GM18519 (cell line): ENCODE results near the gene FGFR1OP2.

Experiments
- ATAC-seq: cut with Tn5 transposase; IDR thresholded peaks from one replicate; pipeline ENCODE4 v1.9.1; 2021; ENCODE audit warnings: mild to moderate bottlenecking, moderate library complexity; ENCODE audit not compliant: unreplicated experiment, low FRiP score

FGFR1OP2 gene

DNA sequence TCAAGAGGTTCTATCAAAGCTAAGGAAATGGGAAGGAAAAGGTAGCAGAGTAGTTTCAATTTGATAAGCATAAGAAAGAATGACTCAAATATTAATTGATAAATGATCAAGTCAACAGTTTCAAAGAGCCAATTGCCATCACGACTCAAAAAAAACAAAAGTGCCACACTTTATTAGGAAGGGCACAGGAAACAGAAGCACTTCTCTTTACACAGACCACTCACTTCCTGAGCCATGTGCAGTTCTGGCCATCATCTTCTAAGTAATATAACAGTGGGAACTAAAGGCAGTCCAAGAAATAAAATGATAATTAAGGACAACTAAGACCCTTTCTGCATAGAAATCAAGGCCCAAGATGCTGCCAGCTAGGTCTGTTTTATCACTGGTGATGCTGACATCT lies 62.7 kb downstream of the FGFR1OP2 start:
- ATAC-seq: no peak

DNA sequence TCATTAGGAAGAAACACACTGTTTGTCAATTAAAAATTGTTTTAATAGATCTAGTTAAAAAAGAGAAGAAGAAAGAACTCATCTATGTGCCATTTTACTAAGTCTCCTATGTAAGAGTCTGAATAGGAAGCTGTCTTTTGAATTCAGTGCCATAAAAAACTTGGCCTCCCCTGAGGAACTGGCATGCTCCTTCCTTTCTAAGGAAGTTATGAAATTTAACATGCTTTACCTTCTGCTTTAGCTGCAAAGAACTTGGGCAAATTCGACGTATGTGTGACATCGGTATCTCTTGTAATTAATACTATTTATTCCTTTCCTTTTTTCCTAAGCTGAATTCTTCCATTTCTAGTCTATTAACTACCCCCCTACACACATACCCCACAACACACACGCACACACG lies 63.4 kb downstream of the FGFR1OP2 start:
- no peak for ATAC-seq

DNA sequence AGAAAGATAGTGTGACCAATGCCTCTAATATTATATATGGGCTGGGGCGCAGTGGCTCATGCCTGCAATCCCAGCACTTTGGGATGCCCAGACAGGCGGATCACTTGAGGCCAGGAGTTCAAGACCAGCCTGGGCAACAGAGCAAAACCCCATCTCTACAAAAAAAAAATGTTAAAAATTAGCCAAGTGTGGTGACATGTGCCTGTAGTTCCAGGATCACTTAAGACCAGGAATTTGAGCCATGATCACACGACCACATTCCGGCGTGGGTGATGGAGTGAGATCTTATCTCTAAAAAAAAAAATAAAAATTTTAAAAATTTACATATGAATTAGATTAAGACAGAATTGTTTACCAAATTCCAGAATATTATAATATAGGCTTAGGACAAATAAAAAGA lies 63.9 kb downstream of the FGFR1OP2 start:
- ATAC-seq: no peak

DNA sequence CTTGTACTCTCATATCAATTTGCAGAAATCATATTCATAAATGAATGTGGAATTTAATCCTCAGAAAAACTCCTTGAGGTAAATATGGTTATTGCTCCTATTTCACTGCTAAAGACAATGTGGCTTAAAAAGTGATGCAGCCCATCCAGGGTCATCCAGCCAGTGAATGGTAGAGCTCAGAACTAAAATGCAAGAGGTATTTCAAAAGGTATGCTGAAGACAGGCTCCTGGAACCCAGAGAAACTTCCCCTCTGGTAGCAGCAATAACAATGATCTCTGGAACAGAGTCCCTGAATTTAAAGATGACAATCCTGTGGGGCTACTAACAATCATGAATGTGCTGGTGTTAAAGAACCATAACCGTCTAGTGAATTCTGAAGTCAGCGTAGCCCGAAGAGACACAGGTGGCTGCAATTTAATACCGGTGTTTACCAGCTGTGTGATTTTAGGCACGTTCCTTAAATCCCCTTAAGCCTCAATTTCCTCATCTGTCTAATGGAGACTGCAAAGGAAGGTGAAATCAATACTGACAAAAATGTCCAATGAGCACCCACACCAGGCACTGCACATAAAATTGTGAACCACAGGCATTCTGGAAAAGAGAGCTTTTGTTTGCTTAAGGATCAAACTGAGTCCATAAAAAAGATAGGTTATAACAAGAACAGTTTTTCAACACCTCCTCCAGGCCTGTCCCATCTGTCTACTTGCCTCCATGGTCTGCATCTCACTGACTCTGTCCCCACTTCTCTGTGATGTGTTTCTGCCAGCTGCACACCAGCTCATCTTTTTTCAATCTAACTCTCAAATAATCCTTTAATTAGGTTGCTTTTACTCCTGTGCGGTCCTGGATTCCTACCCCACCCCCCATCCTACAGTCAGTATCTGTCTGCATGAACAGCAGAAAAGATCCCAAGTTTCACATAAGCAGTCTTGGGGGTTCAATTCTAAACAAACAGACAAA lies 65.4 kb downstream of the FGFR1OP2 start:
- ATAC-seq: no peak

DNA sequence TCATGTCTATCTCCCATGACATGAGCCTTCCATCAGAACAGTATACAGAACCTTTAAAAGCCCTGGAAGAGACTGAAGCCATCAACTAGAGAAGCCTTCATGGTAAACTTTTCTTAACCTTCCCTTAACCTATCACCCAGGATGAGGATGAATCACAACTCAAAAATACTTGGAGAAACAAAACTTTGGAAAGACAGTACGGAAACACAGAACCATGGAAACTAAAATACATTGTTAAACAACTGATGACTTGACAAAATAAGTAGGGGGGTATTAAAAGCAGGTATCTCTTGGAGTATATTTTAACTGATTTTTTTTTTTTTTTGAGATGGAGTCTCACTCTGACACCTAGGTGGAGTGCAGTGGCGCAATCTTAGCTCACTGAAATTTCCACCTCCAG lies 67.2 kb downstream of the FGFR1OP2 start:
- ATAC-seq: no peak

DNA sequence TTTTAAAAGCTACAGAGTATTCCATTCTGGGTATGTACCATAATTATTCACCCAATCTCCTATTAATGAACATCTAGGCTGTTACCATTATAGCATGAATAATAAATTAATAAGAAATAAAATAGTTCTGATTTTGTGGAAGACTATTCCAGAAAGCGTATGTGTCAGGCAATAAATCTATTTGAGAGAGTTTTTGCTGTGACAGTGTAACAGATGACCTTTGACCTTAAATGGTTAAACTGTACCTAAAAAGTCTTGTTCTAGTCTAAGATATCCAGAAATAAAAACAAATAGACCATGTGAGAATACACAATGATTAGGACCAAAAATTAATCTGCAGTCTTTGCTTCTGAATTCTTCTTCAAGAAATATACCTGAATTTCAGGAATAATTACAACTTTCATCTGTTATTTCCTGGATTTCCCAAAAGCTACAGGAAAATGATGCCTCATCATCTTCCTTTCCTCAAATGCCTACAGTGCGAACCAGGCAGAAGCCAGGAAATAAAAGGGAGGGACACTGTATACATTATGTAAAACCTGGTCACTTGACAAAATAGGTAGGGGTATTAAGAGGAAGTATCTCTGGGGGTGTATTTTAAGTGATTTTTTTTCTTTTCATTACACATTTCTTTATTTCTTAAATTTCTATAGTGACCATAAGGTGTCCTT lies 68.7 kb downstream of the FGFR1OP2 start:
- no peak for ATAC-seq

DNA sequence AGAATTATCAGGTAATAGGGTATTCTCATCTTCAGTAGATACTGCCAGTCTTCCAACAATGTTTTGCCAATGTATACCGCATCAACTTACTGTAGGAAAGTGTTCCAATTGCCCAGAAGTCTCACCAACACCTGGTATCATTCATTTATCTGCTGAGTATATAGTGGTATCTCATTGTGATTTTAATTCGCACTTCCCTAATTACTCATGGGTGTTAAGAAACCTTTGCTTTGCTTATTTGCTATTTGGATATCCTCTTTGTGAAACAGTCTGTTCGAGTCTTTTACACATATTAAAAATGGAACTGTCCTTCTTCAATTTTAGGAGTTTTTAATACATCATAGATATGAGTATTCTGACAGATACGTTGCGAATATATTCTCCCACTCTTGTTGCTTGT lies 69.8 kb downstream of the FGFR1OP2 start:
- ATAC-seq: no peak

DNA sequence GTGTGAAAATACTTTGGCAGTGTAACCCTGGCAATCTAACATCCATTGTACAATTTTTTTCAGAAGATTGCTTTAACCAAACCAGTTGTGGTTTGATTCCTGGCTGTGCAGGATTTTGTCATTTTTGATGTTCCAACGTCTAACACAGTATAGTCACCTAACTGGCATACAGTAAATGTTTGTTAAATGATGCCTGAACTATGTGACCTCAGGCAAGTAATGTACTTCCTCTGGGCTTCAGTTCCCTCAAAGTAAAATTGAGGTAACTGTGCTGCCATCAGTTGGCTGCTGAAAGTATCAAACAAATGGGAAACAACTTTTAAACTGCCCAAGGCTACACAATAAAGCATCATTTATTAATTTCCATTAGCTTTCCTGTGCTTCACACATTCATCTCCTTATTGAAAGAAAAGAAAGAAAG lies 71.6 kb downstream of the FGFR1OP2 start:
- ATAC-seq: no peak

DNA sequence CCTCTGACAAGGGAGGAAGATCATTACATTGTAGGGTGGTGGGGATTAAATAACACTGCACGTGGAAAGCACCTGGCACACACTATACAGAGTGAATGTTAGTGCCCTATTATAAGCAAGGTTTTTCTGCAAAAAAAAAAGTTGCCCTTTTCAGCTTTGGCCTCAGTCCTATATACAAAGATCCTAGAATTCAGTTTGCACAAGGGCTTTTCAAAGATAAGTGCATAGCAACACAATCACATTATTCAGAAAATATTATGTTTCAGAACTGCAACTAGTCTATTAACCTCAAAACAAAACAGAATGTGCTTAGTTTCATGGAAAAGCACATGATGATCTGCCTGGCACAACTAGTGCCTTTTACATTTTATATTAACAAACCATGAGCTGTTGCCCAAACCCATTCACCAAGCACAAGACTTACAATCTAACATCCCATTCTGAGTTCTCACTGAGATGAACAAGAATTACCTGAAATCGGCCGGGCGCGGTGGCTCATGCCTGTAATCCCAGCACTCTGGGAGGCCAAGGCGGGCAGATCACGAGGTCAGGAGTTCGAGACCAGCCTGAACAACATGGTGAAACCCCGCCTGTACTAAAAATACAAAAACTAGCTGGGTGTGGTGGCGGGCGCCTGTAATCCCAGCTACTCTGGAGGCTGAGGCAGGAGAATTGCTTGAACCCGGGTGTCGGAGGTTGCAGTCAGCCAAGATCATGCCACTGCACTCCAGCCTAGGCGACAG lies 74.1 kb downstream of the FGFR1OP2 start:
- no peak for ATAC-seq

DNA sequence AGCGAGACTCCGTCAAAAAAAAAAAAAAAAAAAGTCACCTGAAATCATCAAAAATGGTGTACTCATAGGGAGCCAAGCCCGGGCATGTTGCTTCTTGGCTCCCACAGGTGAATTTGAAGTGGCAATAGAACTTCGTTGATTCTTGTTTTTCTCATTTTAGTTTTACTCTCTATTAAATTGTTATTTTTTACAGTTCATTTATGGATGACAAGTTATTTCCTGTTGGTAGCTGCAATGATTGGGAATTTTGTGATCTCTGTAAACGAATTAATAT lies 74.6 kb downstream of the FGFR1OP2 start:
- no peak for ATAC-seq

DNA sequence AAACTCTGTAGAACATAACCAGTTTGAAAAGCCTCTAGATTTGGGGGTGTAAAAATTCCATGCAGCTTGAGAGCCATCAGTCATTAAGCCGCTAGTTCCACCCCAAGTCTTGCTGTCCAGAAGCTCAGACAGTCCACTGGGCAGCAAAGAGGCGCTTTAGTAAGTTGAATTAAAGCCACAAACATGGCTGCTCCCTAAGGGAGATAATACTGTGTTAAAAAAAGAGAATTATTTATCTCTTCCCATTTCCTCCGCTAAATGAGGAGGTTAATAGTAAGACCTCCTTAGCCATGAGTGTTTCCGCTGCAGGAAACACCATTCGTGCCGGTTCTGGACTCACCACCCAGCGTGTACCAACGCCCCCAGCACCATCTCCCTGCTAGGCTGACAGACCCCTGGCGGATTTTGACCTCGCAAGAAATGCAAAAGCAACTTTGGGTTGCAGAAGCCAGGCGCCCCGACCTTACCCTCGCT lies 75.4 kb downstream of the FGFR1OP2 start:
- ATAC-seq: peak; percentile 9

DNA sequence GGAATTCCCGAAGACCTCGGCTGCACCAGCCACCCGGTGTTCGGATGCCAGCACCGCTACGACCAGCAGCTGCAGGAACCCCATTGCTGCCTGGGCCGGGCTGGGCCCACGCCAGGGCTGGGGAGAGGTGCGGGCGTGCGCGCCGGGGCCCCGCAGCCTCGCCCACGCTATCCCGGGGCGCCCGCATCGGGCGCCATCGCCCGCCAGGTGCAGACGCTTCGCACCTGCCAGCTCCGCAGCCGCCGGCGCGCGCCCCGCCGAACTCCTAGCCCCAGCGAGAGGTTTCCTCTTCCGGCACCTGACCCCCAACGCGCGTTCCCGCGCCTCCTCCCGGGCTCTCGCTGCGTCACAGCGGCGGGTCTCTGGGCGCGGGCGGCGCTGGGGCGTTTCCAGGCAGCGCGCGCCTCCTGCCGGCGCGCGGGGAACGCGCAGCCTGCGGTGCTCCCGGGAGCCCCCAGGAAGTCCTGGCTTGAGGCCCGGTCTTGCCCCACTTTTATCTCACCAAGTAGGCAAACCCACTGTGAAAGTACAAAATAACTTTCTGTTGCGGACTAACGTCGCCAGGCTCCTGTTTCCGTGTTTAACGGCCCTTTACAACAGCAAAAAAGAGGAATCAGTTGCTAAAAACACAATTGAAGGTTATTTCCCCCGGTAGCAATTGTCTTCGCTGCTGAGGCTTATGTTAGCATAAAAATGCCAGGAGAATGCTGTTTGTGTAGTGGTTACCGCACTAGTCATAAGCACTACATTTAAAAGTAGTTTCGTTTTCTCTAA lies 76.0 kb downstream of the FGFR1OP2 start, which contains the start of gene TM7SF3:
Gene TM7SF3, minus strand, starts transcription at position 300 of the 774 bp plus-strand sequence. Its CDS starts 216 bp downstream, at position 84.
- peak; percentile 72 for ATAC-seq

DNA sequence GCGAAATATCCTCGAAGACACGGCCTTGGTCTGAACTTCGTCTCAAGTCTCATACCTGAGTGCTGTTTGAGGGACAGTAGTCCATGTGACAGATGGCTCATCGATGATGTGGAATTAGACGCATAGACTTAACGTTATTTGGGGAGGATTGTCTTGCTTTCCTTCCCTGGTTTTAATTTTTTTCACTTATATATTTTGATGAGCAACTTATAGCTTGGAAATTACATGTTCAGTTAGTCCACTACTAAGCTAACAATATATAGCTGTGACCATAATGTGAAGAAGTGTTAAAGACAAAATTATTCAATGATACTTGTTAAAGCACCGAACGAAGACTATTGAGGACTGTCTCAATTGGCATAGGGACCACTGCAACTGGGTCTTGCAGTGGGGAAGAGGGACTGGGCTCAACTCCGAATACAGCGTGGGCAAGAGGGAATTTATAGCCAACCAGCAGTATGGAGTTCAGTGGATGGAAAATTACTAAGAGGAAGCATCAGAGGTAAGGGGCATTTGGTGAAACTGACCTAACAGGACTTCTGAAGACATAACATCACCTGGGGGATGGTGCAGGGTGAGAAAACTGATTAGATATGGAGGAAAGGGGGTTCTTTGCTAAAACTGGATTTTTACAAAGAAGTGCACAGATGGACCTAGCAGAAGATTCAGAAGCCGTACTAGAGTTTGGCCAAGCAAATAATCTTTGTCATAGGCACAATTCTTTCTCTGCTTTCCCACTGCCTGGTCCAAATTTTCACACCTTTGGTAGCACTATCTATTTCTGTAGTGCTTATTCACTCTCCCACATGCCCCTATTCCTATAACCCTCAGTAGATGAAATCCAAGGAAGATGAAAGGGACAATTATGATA lies 76.8 kb downstream of the FGFR1OP2 start:
- ATAC-seq: no peak

DNA sequence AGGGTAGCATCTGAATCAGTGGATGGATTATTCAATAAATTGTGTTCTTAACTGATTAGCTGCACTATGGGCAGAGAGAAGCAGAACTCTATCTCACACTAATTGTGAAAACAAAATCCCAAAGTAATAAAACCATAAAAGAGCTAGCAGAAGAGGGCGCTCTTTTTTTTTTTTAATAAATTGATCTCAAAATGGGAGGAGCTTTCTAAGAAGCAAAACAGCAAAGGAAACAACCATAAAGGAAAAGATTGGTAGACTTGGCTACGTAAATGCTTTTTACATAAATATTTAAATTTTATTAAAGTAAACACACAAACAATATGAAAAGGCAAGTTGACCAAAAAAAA lies 77.4 kb downstream of the FGFR1OP2 start:
- ATAC-seq: no peak
